GM12878 (cell line): Measurements from ENCODE around the gene POLD2. TPM values are rescaled to one million over a fixed set of nuclear protein-coding genes. Genes with fewer than 3 reads are reported as not detected.

Experiments
- ATAC-seq: fragments of 200-7000 bp; cut with Tn5 transposase; 3 replicates; pipeline ENCODE4 v1.9.1; 2020; ENCODE audit warnings: mild to moderate bottlenecking, moderate library complexity
- BruUV-seq: library from RNA; stranded (reverse); fragments of 400-500 nt; replicated peaks from 2 replicates; lab custom pipeline; 2021; lab: Mats Ljungman, UMichigan
- CTCF ChIA-PET: fragments of 300-600 bp; sonication (Branson Sonifier 250); formaldehyde crosslinking; extraction: SDS; loops from one replicate; lab custom pipeline; 2021; ENCODE audit warnings: inconsistent platforms; lab: Yijun Ruan, JAX
- POLR2A ChIA-PET: fragments of 350-600 bp; formaldehyde crosslinking; extraction: SDS; loops from one replicate; lab custom pipeline; 2021; ENCODE audit warnings: inconsistent platforms; lab: Charles Lee
- RAD21 ChIA-PET: fragments of 300-600 bp; sonication (Branson Sonifier 250); formaldehyde crosslinking; loops from one replicate; lab custom pipeline; 2023; ENCODE audit warnings: antibody characterized with exemption; ENCODE audit not compliant: unreplicated experiment; lab: Charles Lee
- SMC1A ChIA-PET: fragments of 300-600 bp; sonication (Branson Sonifier 250); formaldehyde crosslinking; loops from one replicate; lab custom pipeline; 2023; ENCODE audit not compliant: unreplicated experiment, uncharacterized antibody; lab: Charles Lee
- DNase-seq: peaks from one replicate; pipeline ENCODE4 v3.0.0-alpha.2; 2011; ENCODE audit warnings: low read depth, low spot score
- FAIRE-seq: peaks from 3 replicates; lab custom pipeline; 2011; peaks lifted over from hg19 to GRCh38; lab: Jason Lieb, UNC
- H2AFZ ChIP-seq: 2 replicates; pipeline ENCODE4 v1.6.0; 2011; ENCODE audit warnings: low read depth, low read length, control low read depth; ENCODE audit not compliant: control insufficient read depth
- H3K27ac ChIP-seq: 2 replicates; pipeline ENCODE4 v1.5.1; 2011; ENCODE audit warnings: control low read depth; ENCODE audit not compliant: control insufficient read depth, insufficient read depth
- H3K27me3 ChIP-seq, 2 experiments: replicated peaks in 1 of 2; 2 replicates each; pipeline versions ENCODE4 v1.6.0 to v1.6.1; 2011; ENCODE audit warnings: low read length in 1 of 2; ENCODE audit not compliant: control insufficient read depth in 2 of 2, insufficient read depth in 2 of 2
- H3K36me3 ChIP-seq, 2 experiments: 2 replicates each; pipeline ENCODE4 v1.5.1; 2011; ENCODE audit warnings: low read length in 1 of 2; ENCODE audit not compliant: control insufficient read depth in 2 of 2, insufficient read depth in 2 of 2
- H3K4me1 ChIP-seq: 2 replicates; pipeline ENCODE4 v1.6.1; 2011; ENCODE audit warnings: mild to moderate bottlenecking, low read length, moderate library complexity, mixed read lengths; ENCODE audit not compliant: control insufficient read depth, insufficient read depth
- H3K4me2 ChIP-seq: 2 replicates; pipeline ENCODE4 v1.6.0; 2011; ENCODE audit warnings: control low read depth; ENCODE audit not compliant: control insufficient read depth, insufficient read depth
- H3K4me3 ChIP-seq: fragments of 200-600 bp; sonication (generic); 2 replicates; pipeline ENCODE4 v1.5.1; 2016
- H3K79me2 ChIP-seq: 2 replicates; pipeline ENCODE4 v1.6.0; 2011; ENCODE audit warnings: low read length; ENCODE audit not compliant: control insufficient read depth, insufficient read depth
- H3K9ac ChIP-seq: 2 replicates; pipeline ENCODE4 v1.8.0; 2011; ENCODE audit warnings: low read length, control low read depth, mixed read lengths; ENCODE audit not compliant: control insufficient read depth, insufficient read depth
- H3K9me3 ChIP-seq: replicated peaks from 3 replicates; pipeline ENCODE4 v1.5.1; 2011; ENCODE audit warnings: mild to moderate bottlenecking, low read length; ENCODE audit not compliant: control insufficient read depth, insufficient read depth
- H4K20me1 ChIP-seq: 2 replicates; pipeline ENCODE4 v1.6.0; 2011; ENCODE audit not compliant: control insufficient read depth, insufficient read depth
- CEBPB ChIP-seq, 2 experiments: fragments of 150-350 bp in 1 of 2; IDR thresholded peaks; 2 replicates each; pipeline ENCODE4 v1.6.1; 2012 to 2014; ENCODE audit warnings: low read depth in 2 of 2, low read length in 2 of 2, borderline replicate concordance in 1 of 2, inconsistent platforms in 1 of 2
- ESRRA ChIP-seq: IDR thresholded peaks from 2 replicates; pipeline ENCODE4 v1.6.1; 2012; ENCODE audit warnings: mild to moderate bottlenecking, low read length, improper control_type of control experiment
- IKZF1 ChIP-seq: fragments of 450-650 bp; conservative IDR thresholded peaks from 2 replicates; pipeline ENCODE4 v1.6.1; 2017; ENCODE audit warnings: antibody characterized with exemption, mild to moderate bottlenecking
- KLF5 ChIP-seq: fragments of 450-650 bp; IDR thresholded peaks from 2 replicates; pipeline ENCODE4 v1.6.1; 2014; ENCODE audit warnings: mild to moderate bottlenecking; ENCODE audit not compliant: partially characterized antibody
- MTA2 ChIP-seq: fragments of 450-650 bp; IDR thresholded peaks from 2 replicates; pipeline ENCODE4 v1.6.1; 2016; ENCODE audit warnings: low read depth, mild to moderate bottlenecking, moderate library complexity
- NRF1 ChIP-seq: conservative IDR thresholded peaks from 2 replicates; pipeline ENCODE4 v1.6.1; 2011; ENCODE audit warnings: mild to moderate bottlenecking, low read depth, low read length, improper control_type of control experiment
- RUNX3 ChIP-seq: IDR thresholded peaks from 2 replicates; pipeline ENCODE4 v1.6.1; 2012; ENCODE audit warnings: low read length, inconsistent platforms
- TAF1 ChIP-seq: IDR thresholded peaks from 2 replicates; pipeline ENCODE4 v1.6.1; 2011; ENCODE audit warnings: mild to moderate bottlenecking, low read depth, low read length, borderline replicate concordance
- YBX1 ChIP-seq: fragments of 450-650 bp; IDR thresholded peaks from 2 replicates; pipeline ENCODE4 v1.6.1; 2016; ENCODE audit warnings: antibody characterized with exemption
- ZBED1 ChIP-seq: IDR thresholded peaks from 2 replicates; pipeline ENCODE4 v1.6.1; 2016; ENCODE audit warnings: borderline replicate concordance
- ZNF207 ChIP-seq: fragments of 450-650 bp; IDR thresholded peaks from 2 replicates; pipeline ENCODE4 v1.6.1; 2014; ENCODE audit warnings: antibody characterized with exemption, mild to moderate bottlenecking, borderline replicate concordance
- ZNF274 ChIP-seq: IDR thresholded peaks from one replicate; pipeline ENCODE4 v1.8.0; 2011; ENCODE audit not compliant: insufficient read length, insufficient read depth
- WGBS: methylation state at CpG from one replicate; pipeline ENCODE4 v1.1.6; 2016; ENCODE audit warnings: low lambda C conversion rate; ENCODE audit not compliant: insufficient replicate concordance, insufficient coverage; ENCODE audit errors: missing lambda C conversion rate; 5-methylcytosine and 5-hydroxymethylcytosine counted together
- in situ Hi-C: fragments of 300-500 bp; cut with MboI; formaldehyde crosslinking; loops from 9 replicates; pipeline ENCODE4 v1.14.3; 2018; ENCODE audit warnings: mixed read lengths
- intact Hi-C: fragments of 100-400 bp; cut with micrococcal nuclease; formaldehyde crosslinking; loops from one replicate; pipeline ENCODE4 v1.14.2; 2022; ENCODE audit not compliant: unreplicated experiment
- polyA plus RNA-seq, 11 experiments: library from polyadenylated mRNA; depleted of rRNA in 4 of 11; unstranded in 6 of 11; stranded (reverse) in 5 of 11; fragments of >200 nt; fragmentation: Nextera tagmentation in 4 of 11; fragmentation: Illumina TruSeq in 1 of 11; extraction: Ambion mirVana in 4 of 11; extraction: Trizol in 1 of 11; gene quantifications; 1 replicate in 1 of 11; 2 replicates in 10 of 11; pipeline versions ENCODE4 v1.2.1 to v1.2.3, GENCODE V29; 2011 to 2016; ENCODE audit warnings: inconsistent platforms in 2 of 11, missing spikeins in 2 of 11, low read depth in 1 of 11
- total RNA-seq, 4 experiments: library from RNA; depleted of rRNA in 3 of 4; stranded (reverse); fragments of >200 nt in 3 of 4; fragmentation: Illumina TruSeq in 1 of 4; extraction: Trizol in 1 of 4; gene quantifications; 2 replicates each; pipeline versions ENCODE4 v1.2.1 to v1.2.3, GENCODE V29; 2013 to 2021
- TF ChIP-seq, protein P1 (sequence below): fragments of 450-650 bp; formaldehyde crosslinking; IDR thresholded peaks from 2 replicates; pipeline ENCODE4 v1.4.0; 2022; ENCODE audit warnings: mild to moderate bottlenecking, moderate library complexity
- TF ChIP-seq, protein P2 (sequence below): fragments of 450-650 bp; IDR thresholded peaks from 2 replicates; pipeline ENCODE4 v1.6.1; 2014; ENCODE audit warnings: mild to moderate bottlenecking
- TF ChIP-seq, protein P3 (sequence below): fragments of 450-650 bp; IDR thresholded peaks from 2 replicates; pipeline ENCODE4 v1.6.1; 2017; ENCODE audit warnings: mild to moderate bottlenecking, moderate library complexity
- TF ChIP-seq, protein P4 (sequence below): fragments of 450-650 bp; IDR thresholded peaks from 2 replicates; pipeline ENCODE4 v1.6.1; 2016; ENCODE audit warnings: mild to moderate bottlenecking

POLD2 gene
- total and polyA plus RNA-seq, 10 of the 15 experiments (the other 5 are each of a cell fraction or from before 2014, with no cell fraction given) = 19.1 to 287 (median 169) TPM

DNA sequence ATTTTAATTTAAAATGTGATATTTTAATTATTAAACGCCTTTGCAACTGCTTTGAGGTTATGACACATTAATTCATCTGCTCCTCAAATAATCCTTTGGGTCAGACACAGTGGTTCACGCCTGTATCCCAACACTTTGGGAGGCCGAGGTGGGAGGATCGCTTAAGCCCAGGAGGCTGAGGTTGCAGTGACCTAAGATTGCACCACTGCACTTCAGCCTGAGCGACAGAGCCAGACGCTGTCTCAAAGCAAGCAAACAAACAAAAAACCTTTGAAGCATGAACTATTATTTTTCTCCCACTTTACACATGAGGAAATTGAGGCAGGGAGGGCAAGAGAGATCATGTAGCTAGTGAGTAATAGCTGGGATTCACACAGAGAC lies 1.5 kb upstream of the POLD2 start:
- FAIRE-seq = no peak
- in situ Hi-C loops = no loop called here
- no peak for DNase-seq
- Histone ChIP-seq H3K9me3 (no peaks in the 10 kb centered on the region), H3K9ac (no peak overlapping the region), H3K4me3 (no peak overlapping the region), H3K36me3 (peaks cover 2% of the 10 kb centered on the region in 2 experiments; a peak in 2 of 4 replicates), H3K27me3 (no peaks in the 10 kb centered on the region), H3K27ac (no peak overlapping the region), H2AFZ (no peak overlapping the region), H3K4me1 (peaks cover 6% of the 10 kb centered on the region), H3K4me2 (no peak overlapping the region), H4K20me1 (no peaks in the 10 kb centered on the region), H3K79me2 (peaks cover 16% of the 10 kb centered on the region)
- ATAC-seq = no peak
- CTCF ChIA-PET = interaction anchor here (0.9 kb wide), 1 partner anchor 28 kb away, joined by 3 read pairs; no protein-coding TSS in a partner anchor
- RAD21 ChIA-PET = interaction anchor here (0.9 to 1.6 kb wide), 2 partner anchors 27 to 43 kb away, joined by 4 to 5 read pairs; no protein-coding TSS in a partner anchor
- SMC1A ChIA-PET = no interaction called here
- POLR2A ChIA-PET = no interaction called here
- 84% methylated on average over 6 of the region's 6 CpGs for WGBS
- intact Hi-C loops = no loop called here
- TF ChIP-seq ZNF207 (no peak), ZBED1 (no peak), MTA2 (no peak), YBX1 (no peak), IKZF1 (no peak), TAF1 (no peak), ZNF274 (no peak), KLF5 (no peak), NRF1 (no peak), ESRRA (no peak), RUNX3 (no peak), CEBPB (IDR thresholded peaks at IDR 0.05; ENCODE audit: borderline replicate concordance in 1 of 2, low read depth in 2 of 2, low read length in 2 of 2) (no peak)
- TF ChIP-seq, protein P1, sequence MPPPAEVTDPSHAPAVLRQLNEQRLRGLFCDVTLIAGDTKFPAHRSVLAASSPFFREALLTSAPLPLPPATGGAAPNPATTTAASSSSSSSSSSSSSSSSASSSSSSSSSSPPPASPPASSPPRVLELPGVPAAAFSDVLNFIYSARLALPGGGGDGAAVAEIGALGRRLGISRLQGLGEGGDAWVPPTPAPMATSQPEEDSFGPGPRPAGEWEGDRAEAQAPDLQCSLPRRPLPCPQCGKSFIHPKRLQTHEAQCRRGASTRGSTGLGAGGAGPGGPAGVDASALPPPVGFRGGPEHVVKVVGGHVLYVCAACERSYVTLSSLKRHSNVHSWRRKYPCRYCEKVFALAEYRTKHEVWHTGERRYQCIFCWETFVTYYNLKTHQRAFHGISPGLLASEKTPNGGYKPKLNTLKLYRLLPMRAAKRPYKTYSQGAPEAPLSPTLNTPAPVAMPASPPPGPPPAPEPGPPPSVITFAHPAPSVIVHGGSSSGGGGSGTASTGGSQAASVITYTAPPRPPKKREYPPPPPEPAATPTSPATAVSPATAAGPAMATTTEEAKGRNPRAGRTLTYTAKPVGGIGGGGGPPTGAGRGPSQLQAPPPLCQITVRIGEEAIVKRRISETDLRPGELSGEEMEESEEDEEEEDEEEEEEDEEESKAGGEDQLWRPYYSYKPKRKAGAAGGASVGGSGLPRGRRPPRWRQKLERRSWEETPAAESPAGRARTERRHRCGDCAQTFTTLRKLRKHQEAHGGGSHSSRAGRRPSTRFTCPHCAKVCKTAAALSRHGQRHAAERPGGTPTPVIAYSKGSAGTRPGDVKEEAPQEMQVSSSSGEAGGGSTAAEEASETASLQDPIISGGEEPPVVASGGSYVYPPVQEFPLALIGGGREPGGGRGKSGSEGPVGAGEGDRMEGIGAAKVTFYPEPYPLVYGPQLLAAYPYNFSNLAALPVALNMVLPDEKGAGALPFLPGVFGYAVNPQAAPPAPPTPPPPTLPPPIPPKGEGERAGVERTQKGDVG (CRISPR knock-in tag) = no peak
- TF ChIP-seq, protein P2, sequence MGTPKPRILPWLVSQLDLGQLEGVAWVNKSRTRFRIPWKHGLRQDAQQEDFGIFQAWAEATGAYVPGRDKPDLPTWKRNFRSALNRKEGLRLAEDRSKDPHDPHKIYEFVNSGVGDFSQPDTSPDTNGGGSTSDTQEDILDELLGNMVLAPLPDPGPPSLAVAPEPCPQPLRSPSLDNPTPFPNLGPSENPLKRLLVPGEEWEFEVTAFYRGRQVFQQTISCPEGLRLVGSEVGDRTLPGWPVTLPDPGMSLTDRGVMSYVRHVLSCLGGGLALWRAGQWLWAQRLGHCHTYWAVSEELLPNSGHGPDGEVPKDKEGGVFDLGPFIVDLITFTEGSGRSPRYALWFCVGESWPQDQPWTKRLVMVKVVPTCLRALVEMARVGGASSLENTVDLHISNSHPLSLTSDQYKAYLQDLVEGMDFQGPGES = no peak
- TF ChIP-seq, protein P3, sequence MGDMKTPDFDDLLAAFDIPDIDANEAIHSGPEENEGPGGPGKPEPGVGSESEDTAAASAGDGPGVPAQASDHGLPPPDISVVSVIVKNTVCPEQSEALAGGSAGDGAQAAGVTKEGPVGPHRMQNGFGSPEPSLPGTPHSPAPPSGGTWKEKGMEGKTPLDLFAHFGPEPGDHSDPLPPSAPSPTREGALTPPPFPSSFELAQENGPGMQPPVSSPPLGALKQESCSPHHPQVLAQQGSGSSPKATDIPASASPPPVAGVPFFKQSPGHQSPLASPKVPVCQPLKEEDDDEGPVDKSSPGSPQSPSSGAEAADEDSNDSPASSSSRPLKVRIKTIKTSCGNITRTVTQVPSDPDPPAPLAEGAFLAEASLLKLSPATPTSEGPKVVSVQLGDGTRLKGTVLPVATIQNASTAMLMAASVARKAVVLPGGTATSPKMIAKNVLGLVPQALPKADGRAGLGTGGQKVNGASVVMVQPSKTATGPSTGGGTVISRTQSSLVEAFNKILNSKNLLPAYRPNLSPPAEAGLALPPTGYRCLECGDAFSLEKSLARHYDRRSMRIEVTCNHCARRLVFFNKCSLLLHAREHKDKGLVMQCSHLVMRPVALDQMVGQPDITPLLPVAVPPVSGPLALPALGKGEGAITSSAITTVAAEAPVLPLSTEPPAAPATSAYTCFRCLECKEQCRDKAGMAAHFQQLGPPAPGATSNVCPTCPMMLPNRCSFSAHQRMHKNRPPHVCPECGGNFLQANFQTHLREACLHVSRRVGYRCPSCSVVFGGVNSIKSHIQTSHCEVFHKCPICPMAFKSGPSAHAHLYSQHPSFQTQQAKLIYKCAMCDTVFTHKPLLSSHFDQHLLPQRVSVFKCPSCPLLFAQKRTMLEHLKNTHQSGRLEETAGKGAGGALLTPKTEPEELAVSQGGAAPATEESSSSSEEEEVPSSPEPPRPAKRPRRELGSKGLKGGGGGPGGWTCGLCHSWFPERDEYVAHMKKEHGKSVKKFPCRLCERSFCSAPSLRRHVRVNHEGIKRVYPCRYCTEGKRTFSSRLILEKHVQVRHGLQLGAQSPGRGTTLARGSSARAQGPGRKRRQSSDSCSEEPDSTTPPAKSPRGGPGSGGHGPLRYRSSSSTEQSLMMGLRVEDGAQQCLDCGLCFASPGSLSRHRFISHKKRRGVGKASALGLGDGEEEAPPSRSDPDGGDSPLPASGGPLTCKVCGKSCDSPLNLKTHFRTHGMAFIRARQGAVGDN = no peak
- TF ChIP-seq, protein P4, sequence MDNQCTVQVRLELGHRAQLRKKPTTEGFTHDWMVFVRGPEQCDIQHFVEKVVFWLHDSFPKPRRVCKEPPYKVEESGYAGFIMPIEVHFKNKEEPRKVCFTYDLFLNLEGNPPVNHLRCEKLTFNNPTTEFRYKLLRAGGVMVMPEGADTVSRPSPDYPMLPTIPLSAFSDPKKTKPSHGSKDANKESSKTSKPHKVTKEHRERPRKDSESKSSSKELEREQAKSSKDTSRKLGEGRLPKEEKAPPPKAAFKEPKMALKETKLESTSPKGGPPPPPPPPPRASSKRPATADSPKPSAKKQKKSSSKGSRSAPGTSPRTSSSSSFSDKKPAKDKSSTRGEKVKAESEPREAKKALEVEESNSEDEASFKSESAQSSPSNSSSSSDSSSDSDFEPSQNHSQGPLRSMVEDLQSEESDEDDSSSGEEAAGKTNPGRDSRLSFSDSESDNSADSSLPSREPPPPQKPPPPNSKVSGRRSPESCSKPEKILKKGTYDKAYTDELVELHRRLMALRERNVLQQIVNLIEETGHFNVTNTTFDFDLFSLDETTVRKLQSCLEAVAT = no peak
- no TSS peak for BruUV-seq
